ENCODE results near the gene KCNIP3. TPM values are rescaled to one million over a fixed set of nuclear protein-coding genes. Genes with fewer than 3 reads are reported as not detected.

KCNIP3 gene
- total RNA-seq, 1 donor from 2014 or later = 8.7 TPM

- intact Hi-C loops (cut with DNase I) = no loop called here
- ATAC-seq = no peak
- DNase-seq (ENCODE audit: missing footprints) = no peak
Observed at GRCh38 chr2:95308426-95308990, 11.4 kb downstream of the KCNIP3 start.

- ATAC-seq (no peak), DNase-seq (ENCODE audit: missing footprints) (no peak)
- intact Hi-C loops (cut with DNase I) = no loop called here
Observed at GRCh38 chr2:95309599-95309998, 12.5 kb downstream of the KCNIP3 start.

GRCh38 chr2:95310216-95310615 is 13.1 kb downstream of the KCNIP3 start:
- no peak for DNase-seq (ENCODE audit: missing footprints)
- intact Hi-C loops (cut with DNase I) = no loop called here
- no peak for ATAC-seq

GRCh38 chr2:95310651-95311050 is 13.5 kb downstream of the KCNIP3 start:
- peak; percentile 50 for DNase-seq (ENCODE audit: missing footprints)
- ATAC-seq = no peak
- intact Hi-C loops (cut with DNase I) = no loop called here

- no peak for ATAC-seq
- peak; percentile 57 for DNase-seq (ENCODE audit: missing footprints)
- intact Hi-C loops (cut with DNase I) = no loop called here
Observed at GRCh38 chr2:95311815-95312542, 14.8 kb downstream of the KCNIP3 start.

GRCh38 chr2:95312543-95313201 is 15.5 kb downstream of the KCNIP3 start:
- intact Hi-C loops (cut with DNase I) = no loop called here
- ATAC-seq (no peak), DNase-seq (ENCODE audit: missing footprints) (peak; percentile 55)

- intact Hi-C loops (cut with DNase I) = no loop called here
- DNase-seq (ENCODE audit: missing footprints) (peak; percentile 62), ATAC-seq (no peak)
Observed at GRCh38 chr2:95313296-95314131, 16.4 kb downstream of the KCNIP3 start.

- ATAC-seq (no peak), DNase-seq (ENCODE audit: missing footprints) (peak; percentile 22)
- intact Hi-C loops (cut with DNase I) = no loop called here
Observed at GRCh38 chr2:95314598-95314963, 17.4 kb downstream of the KCNIP3 start.

- DNase-seq (ENCODE audit: missing footprints) (peak; percentile 51), ATAC-seq (peak; percentile 52)
- intact Hi-C loops (cut with DNase I) = loop anchor here (5.0 kb wide), 1 partner anchor 83 kb away; no protein-coding TSS in a partner anchor
Observed at GRCh38 chr2:95314964-95315611, 17.9 kb downstream of the KCNIP3 start.

- no peak for ATAC-seq
- peak; percentile 33 for DNase-seq (ENCODE audit: missing footprints)
- intact Hi-C loops (cut with DNase I) = loop anchor here (5.0 kb wide), 1 partner anchor 84 kb away; no protein-coding TSS in a partner anchor
Observed at GRCh38 chr2:95315801-95316411, 18.8 kb downstream of the KCNIP3 start.

- no peak for ATAC-seq
- intact Hi-C loops (cut with DNase I) = loop anchor here (5.0 kb wide), 1 partner anchor 84 kb away; no protein-coding TSS in a partner anchor
Observed at GRCh38 chr2:95316466-95317122, 19.4 kb downstream of the KCNIP3 start.

GRCh38 chr2:95317123-95317500 is 20.0 kb downstream of the KCNIP3 start:
- no peak for ATAC-seq
- intact Hi-C loops (cut with DNase I) = loop anchor here (5.0 kb wide), 1 partner anchor 85 kb away; no protein-coding TSS in a partner anchor
- peak; percentile 30 for DNase-seq (ENCODE audit: missing footprints)

More at GRCh38 chr2:95316466-95317122, 19.4 kb downstream of the KCNIP3 start:
- peak; percentile 25 for DNase-seq (ENCODE audit: missing footprints)

- DNase-seq (ENCODE audit: missing footprints) (peak; percentile 48), ATAC-seq (no peak)
- intact Hi-C loops (cut with DNase I) = loop anchor here (5.0 kb wide), 1 partner anchor 86 kb away; no protein-coding TSS in a partner anchor
Observed at GRCh38 chr2:95317665-95318425, 20.7 kb downstream of the KCNIP3 start.

GRCh38 chr2:95318431-95319220 is 21.5 kb downstream of the KCNIP3 start:
- no peak for ATAC-seq
- peak; percentile 27 for DNase-seq (ENCODE audit: missing footprints)

GRCh38 chr2:95319481-95320343 is 22.6 kb downstream of the KCNIP3 start:
- ATAC-seq = no peak
- peak; percentile 41 for DNase-seq (ENCODE audit: missing footprints)
- intact Hi-C loops (cut with DNase I) = loop anchor here (5.0 kb wide), 1 partner anchor 87 kb away; no protein-coding TSS in a partner anchor

More at GRCh38 chr2:95318431-95319220, 21.5 kb downstream of the KCNIP3 start:
- intact Hi-C loops (cut with DNase I) = loop anchor here (5.0 kb wide), 1 partner anchor 86 kb away; no protein-coding TSS in a partner anchor

Measured in Right ventricle myocardium inferior (tissue), 1 donor.